Dermis microvascular lymphatic vessel endothelial cell (primary cell): ENCODE measurements around the gene PLA2G3. TPM values are rescaled to one million over a fixed set of nuclear protein-coding genes. Genes with fewer than 3 reads are reported as not detected.

Experiments used
- DNase-seq, 2 donors: peaks; one replicate each; pipeline versions ENCODE4 v3.0.0 to v3.0.0-alpha.2; 2010; ENCODE audit warnings: low read depth in 2 of 2
- total RNA-seq: library from RNA; depleted of rRNA; stranded (reverse); fragments of >200 nt; gene quantifications from 2 replicates; pipeline ENCODE4 v1.2.1, GENCODE V29; 2014

The PLA2G3 gene
- total RNA-seq, 1 donor from 2014 or later: under 0.01 TPM

DNA sequence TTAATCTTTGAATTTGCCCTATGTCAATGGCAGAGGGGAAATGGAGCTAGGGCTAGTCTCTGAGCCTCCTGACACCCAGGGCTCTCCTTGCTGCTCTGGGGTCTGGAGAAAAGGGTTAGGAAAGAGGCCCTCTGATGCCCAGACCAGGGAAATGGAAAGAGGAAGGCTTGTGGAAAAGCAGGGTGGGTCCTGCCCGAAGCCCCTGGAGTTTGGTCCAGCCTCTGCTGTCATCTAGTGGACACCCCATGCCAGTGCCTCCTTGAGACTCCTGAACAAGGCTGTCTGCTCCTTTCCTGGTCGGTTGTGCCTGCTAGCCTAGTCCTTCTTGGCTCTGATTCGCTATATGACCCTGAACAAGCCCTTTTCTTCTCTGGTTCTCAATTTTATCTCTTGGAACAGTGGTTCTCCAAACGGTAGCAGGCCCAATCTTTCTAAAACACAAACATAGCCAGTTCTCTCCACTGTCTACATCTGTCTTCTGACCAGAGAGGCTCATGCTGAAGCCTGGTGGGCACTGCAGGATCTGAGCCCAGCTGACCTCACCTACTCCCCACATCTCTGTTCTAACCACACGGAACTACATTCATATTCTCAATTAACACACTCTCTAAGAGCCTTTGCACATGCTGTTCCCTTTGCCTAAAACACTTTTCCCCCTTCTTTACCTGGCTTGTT is 8.8 kb upstream of the PLA2G3 start:
- DNase-seq: peak; percentile 47 to 85

GRCh38 chr22:31148488-31148887 is 8.2 kb upstream of the PLA2G3 start:
- peak in 1 of 2 donors; percentile 74 for DNase-seq

- DNase-seq: no peak
Observed at GRCh38 chr22:31144223-31144622, 3.9 kb upstream of the PLA2G3 start.

GRCh38 chr22:31143537-31143936 is 3.2 kb upstream of the PLA2G3 start:
- no peak for DNase-seq

DNA sequence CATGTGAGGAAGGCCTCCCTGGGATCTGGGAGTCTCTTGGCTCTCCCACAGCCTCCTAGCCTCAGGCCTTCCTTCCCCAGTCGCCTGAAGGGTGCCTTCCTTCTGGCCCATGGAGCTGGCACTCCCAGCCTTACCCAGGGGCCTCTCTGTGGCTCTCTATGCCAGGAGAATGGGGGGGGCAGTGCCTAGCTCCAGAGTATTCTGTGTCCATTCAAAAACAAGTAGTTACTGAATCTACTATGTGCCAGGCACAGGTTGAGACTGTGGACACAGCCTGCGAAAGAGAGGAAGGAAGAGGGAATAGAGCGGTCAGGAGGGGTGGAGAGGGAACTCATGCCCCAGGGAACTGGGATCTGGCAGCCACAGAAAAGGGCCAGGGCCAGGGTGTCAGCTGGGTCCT is 2.7 kb upstream of the PLA2G3 start:
- DNase-seq: no peak

GRCh38 chr22:31142285-31142684 is 2.0 kb upstream of the PLA2G3 start:
- no peak for DNase-seq

- DNase-seq: no peak
Observed at GRCh38 chr22:31141551-31141950, 1.2 kb upstream of the PLA2G3 start.

DNA sequence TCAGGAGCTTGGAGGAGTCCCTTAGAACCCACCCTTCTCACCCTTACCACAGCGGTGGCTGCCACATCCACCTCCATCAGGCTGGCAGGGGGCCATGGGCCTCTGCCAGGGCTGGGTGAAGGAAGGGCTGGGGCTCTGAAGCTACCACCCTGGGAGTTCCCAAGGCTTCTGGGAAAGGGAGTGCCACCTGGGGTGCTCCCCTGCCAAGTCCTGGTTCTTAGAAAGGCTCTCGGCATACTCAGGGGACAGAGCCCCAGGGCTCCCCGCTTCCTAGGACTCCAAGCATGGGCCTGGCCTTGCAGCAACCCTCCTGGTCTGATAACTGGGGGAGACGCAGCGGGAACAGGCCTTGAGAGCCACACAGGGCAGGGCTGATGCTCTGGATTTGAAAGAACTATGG is 438 bp upstream of the PLA2G3 start:
- DNase-seq: no peak

GRCh38 chr22:31139066-31139465 is 1.2 kb downstream of the PLA2G3 start:
- DNase-seq: no peak

DNA sequence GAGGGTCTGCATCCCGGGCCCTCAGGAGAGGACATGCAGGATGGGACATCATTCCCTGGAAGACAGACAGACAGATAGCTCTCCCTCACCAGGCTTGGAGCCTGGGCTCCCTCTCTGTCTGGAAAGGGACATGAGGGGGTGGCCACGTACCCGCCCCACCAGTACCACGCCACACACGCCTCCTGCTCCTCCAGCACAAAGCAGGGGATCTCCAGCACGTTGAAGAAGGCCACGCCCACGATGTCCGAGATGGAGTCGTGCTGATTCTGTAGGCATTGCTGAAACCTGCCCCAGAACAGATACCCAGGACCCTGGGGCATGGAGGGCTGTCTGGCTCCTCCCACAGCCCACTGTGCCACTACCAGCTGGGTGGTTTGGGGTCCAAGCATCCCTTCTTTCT is 2.2 kb downstream of the PLA2G3 start:
- no peak for DNase-seq

GRCh38 chr22:31137721-31138120 is 2.6 kb downstream of the PLA2G3 start:
- no peak for DNase-seq

GRCh38 chr22:31136711-31137110 is 3.6 kb downstream of the PLA2G3 start:
- no peak for DNase-seq

DNA sequence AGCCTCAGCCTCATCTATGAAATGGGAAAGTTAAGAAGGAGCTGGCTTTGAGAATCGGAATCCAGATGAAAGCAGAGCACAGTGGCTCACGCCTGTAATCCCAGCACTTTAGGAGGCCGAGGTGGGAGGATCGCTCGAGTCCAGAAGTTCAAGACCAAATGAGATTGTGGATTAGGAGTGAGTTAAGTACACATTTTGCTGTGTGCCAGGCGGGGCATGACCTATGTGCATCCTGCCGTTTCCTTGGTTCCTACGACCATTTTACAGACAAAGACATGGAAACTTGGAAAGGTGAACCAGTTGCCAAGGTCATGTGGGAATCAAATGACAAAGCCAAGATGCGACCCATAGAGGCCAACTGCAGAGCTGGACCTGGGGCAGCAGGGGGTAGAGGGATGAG is 4.2 kb downstream of the PLA2G3 start:
- no peak for DNase-seq

GRCh38 chr22:31135706-31136105 is 4.6 kb downstream of the PLA2G3 start:
- DNase-seq: no peak

DNA sequence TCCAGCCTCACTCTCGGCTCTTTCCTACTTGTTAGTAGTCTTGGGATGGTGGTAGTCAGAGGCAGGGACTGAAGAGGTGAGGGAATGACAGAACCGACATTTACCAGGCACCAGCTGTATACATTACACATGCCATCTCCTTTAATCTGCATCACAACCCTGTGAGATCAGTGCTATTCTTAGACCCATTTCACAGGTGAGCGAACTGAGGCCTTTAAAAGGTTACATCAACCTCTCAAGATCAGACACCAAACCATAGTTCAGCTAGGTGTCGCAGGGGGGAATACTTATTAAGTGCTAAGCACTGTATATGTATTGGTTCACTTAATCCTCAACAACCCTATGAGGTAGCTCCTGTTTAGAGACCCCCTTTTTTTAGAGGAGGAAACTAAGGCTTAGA is 5.6 kb downstream of the PLA2G3 start:
- no peak for DNase-seq

GRCh38 chr22:31133911-31134310 is 6.4 kb downstream of the PLA2G3 start:
- no peak for DNase-seq

- no peak for DNase-seq
Observed at GRCh38 chr22:31130873-31131272, 9.4 kb downstream of the PLA2G3 start.

DNA sequence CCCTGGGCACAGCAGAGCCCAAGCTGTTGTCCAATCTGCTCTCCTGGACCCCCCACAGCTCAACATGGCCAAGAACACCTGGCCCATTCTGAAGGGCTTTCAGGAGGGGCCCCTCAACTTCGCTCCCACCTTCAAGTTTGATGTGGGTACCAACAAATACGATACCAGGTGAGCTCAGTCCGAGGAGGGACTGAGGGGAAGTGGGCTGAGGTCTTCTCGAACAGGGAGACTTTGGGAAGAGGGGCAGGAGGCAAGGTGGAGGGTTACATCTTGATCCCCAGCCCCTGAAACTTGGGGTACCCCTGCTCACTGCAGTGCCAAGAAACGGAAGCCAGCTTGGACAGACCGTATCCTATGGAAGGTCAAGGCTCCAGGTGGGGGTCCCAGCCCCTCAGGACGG is 12.2 kb downstream of the PLA2G3 start:
- DNase-seq: no peak

DNA sequence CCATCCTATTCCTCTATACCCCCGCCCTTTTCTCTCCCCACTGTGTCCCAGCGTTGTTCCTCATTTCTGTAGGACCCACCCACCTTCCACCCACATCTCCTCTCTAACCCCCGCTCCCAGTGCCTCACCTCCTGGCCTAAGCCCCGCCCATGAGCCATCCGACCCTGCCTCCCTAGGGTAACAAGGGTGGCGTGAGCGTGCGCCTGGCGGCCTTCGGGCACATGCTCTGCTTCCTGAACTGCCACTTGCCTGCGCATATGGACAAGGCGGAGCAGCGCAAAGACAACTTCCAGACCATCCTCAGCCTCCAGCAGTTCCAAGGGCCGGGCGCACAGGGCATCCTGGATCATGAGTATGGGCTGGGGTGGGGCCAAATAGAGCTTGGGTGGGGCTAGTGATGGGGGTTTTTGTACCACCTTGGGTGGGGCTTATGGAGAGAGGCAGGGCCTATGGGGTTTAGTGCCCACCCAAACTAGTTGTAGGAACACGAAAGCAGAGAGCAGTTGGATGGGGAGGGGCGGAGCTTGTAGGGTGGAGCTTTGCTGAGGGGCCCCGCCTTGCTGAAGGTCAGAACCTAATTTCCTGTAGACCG is 13.0 kb downstream of the PLA2G3 start:
- no peak for DNase-seq

DNA sequence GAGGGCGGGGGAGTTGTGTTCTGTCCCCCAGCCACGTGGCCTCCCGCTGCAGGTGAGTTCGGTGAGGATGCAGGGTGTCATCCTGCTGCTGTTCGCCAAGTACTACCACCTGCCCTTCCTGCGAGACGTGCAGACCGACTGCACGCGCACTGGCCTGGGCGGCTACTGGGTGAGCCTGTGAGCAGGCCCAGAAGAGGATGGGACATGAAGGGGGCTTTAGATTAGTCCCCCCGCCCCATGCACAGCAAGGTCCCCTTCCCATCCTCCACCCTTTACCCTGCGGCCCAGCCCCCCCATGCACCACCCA is 13.5 kb downstream of the PLA2G3 start:
- DNase-seq: no peak

DNA sequence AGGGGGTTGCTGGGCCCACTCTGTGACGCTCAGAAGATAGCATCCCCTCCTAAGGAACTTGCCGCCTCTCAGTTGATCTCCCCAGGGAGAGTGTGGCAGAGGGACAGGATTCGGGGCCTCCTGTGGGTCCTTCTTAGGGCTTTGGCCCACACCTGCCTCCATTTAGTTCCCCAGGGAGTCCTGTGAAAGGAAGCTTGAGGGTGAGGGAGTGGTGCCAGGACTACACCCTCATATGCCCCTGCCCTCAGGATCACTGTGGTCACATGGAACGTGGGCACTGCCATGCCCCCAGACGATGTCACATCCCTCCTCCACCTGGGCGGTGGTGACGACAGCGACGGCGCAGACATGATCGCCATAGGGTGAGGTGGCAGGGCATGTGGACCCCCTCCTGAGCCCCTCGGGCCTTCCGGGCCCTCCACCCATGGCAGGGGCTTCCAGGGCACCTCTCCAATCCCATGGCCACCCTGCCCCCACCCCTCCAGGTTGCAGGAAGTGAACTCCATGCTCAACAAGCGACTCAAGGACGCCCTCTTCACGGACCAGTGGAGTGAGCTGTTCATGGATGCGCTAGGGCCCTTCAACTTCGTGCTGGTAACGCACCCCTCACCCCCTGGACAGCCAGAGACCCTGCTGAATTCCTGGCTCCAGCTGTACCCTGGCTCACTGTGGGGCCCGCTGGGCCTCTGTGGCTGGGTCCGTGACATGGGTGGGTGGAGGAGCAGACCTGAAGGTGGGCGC is 14.0 kb downstream of the PLA2G3 start:
- no peak for DNase-seq

- no peak for DNase-seq
Observed at GRCh38 chr22:31125521-31126117, 14.7 kb downstream of the PLA2G3 start.
